GM12878 (cell line): ENCODE measurements around the gene SIGLEC5. TPM values are rescaled to one million over a fixed set of nuclear protein-coding genes. Genes with fewer than 3 reads are reported as not detected.
A peak's percentile ranks its signal among the peaks of the same experiment; 100 is the strongest.

Experiments used
- ATAC-seq: fragments of 200-7000 bp; cut with Tn5 transposase; 3 replicates; pipeline ENCODE4 v1.9.1; 2020; ENCODE audit warnings: mild to moderate bottlenecking, moderate library complexity
- BruUV-seq: library from RNA; stranded (reverse); fragments of 400-500 nt; replicated peaks from 2 replicates; lab custom pipeline; 2021; lab: Mats Ljungman, UMichigan
- CTCF ChIA-PET: fragments of 300-600 bp; sonication (Branson Sonifier 250); formaldehyde crosslinking; extraction: SDS; loops from one replicate; lab custom pipeline; 2021; ENCODE audit warnings: inconsistent platforms; lab: Yijun Ruan, JAX
- POLR2A ChIA-PET: fragments of 350-600 bp; formaldehyde crosslinking; extraction: SDS; loops from one replicate; lab custom pipeline; 2021; ENCODE audit warnings: inconsistent platforms; lab: Charles Lee
- RAD21 ChIA-PET: fragments of 300-600 bp; sonication (Branson Sonifier 250); formaldehyde crosslinking; loops from one replicate; lab custom pipeline; 2023; ENCODE audit warnings: antibody characterized with exemption; ENCODE audit not compliant: unreplicated experiment; lab: Charles Lee
- SMC1A ChIA-PET: fragments of 300-600 bp; sonication (Branson Sonifier 250); formaldehyde crosslinking; loops from one replicate; lab custom pipeline; 2023; ENCODE audit not compliant: unreplicated experiment, uncharacterized antibody; lab: Charles Lee
- DNase-seq: peaks from one replicate; pipeline ENCODE4 v3.0.0-alpha.2; 2011; ENCODE audit warnings: low read depth, low spot score
- FAIRE-seq: peaks from 3 replicates; lab custom pipeline; 2011; peaks lifted over from hg19 to GRCh38; lab: Jason Lieb, UNC
- H2AFZ ChIP-seq: 2 replicates; pipeline ENCODE4 v1.6.0; 2011; ENCODE audit warnings: low read depth, low read length, control low read depth; ENCODE audit not compliant: control insufficient read depth
- H3K27ac ChIP-seq: 2 replicates; pipeline ENCODE4 v1.5.1; 2011; ENCODE audit warnings: control low read depth; ENCODE audit not compliant: control insufficient read depth, insufficient read depth
- H3K27me3 ChIP-seq, 2 experiments: replicated peaks in 1 of 2; 2 replicates each; pipeline versions ENCODE4 v1.6.0 to v1.6.1; 2011; ENCODE audit warnings: low read length in 1 of 2; ENCODE audit not compliant: control insufficient read depth in 2 of 2, insufficient read depth in 2 of 2
- H3K36me3 ChIP-seq, 2 experiments: 2 replicates each; pipeline ENCODE4 v1.5.1; 2011; ENCODE audit warnings: low read length in 1 of 2; ENCODE audit not compliant: control insufficient read depth in 2 of 2, insufficient read depth in 2 of 2
- H3K4me1 ChIP-seq: 2 replicates; pipeline ENCODE4 v1.6.1; 2011; ENCODE audit warnings: mild to moderate bottlenecking, low read length, moderate library complexity, mixed read lengths; ENCODE audit not compliant: control insufficient read depth, insufficient read depth
- H3K4me2 ChIP-seq: 2 replicates; pipeline ENCODE4 v1.6.0; 2011; ENCODE audit warnings: control low read depth; ENCODE audit not compliant: control insufficient read depth, insufficient read depth
- H3K4me3 ChIP-seq: fragments of 200-600 bp; sonication (generic); 2 replicates; pipeline ENCODE4 v1.5.1; 2016
- H3K79me2 ChIP-seq: 2 replicates; pipeline ENCODE4 v1.6.0; 2011; ENCODE audit warnings: low read length; ENCODE audit not compliant: control insufficient read depth, insufficient read depth
- H3K9ac ChIP-seq: 2 replicates; pipeline ENCODE4 v1.8.0; 2011; ENCODE audit warnings: low read length, control low read depth, mixed read lengths; ENCODE audit not compliant: control insufficient read depth, insufficient read depth
- H3K9me3 ChIP-seq: replicated peaks from 3 replicates; pipeline ENCODE4 v1.5.1; 2011; ENCODE audit warnings: mild to moderate bottlenecking, low read length; ENCODE audit not compliant: control insufficient read depth, insufficient read depth
- H4K20me1 ChIP-seq: 2 replicates; pipeline ENCODE4 v1.6.0; 2011; ENCODE audit not compliant: control insufficient read depth, insufficient read depth
- BMI1 ChIP-seq: fragments of 450-650 bp; IDR thresholded peaks from 2 replicates; pipeline ENCODE4 v1.6.1; 2016; ENCODE audit warnings: mild to moderate bottlenecking, moderate library complexity, borderline replicate concordance
- E2F4 ChIP-seq: IDR thresholded peaks from 2 replicates; pipeline ENCODE4 v1.6.1; 2012; ENCODE audit warnings: low read depth, low read length, improper control_type of control experiment
- ZBTB11 ChIP-seq: fragments of 450-650 bp; formaldehyde crosslinking; IDR thresholded peaks from 2 replicates; pipeline ENCODE4 v1.5.0; 2022; ENCODE audit warnings: mild to moderate bottlenecking, missing genetic modification characterization
- ZZZ3 ChIP-seq: IDR thresholded peaks from 2 replicates; pipeline ENCODE4 v1.6.1; 2011; ENCODE audit warnings: low read depth; ENCODE audit not compliant: control insufficient read depth, insufficient read length
- WGBS: methylation state at CpG from one replicate; pipeline ENCODE4 v1.1.6; 2016; ENCODE audit warnings: low lambda C conversion rate; ENCODE audit not compliant: insufficient replicate concordance, insufficient coverage; ENCODE audit errors: missing lambda C conversion rate; 5-methylcytosine and 5-hydroxymethylcytosine counted together
- in situ Hi-C: fragments of 300-500 bp; cut with MboI; formaldehyde crosslinking; loops from 9 replicates; pipeline ENCODE4 v1.14.3; 2018; ENCODE audit warnings: mixed read lengths
- intact Hi-C: fragments of 100-400 bp; cut with micrococcal nuclease; formaldehyde crosslinking; loops from one replicate; pipeline ENCODE4 v1.14.2; 2022; ENCODE audit not compliant: unreplicated experiment
- polyA plus RNA-seq, 11 experiments: library from polyadenylated mRNA; depleted of rRNA in 4 of 11; unstranded in 6 of 11; stranded (reverse) in 5 of 11; fragments of >200 nt; fragmentation: Nextera tagmentation in 4 of 11; fragmentation: Illumina TruSeq in 1 of 11; extraction: Ambion mirVana in 4 of 11; extraction: Trizol in 1 of 11; gene quantifications; 1 replicate in 1 of 11; 2 replicates in 10 of 11; pipeline versions ENCODE4 v1.2.1 to v1.2.3, GENCODE V29; 2011 to 2016; ENCODE audit warnings: inconsistent platforms in 2 of 11, missing spikeins in 2 of 11, low read depth in 1 of 11
- total RNA-seq, 4 experiments: library from RNA; depleted of rRNA in 3 of 4; stranded (reverse); fragments of >200 nt in 3 of 4; fragmentation: Illumina TruSeq in 1 of 4; extraction: Trizol in 1 of 4; gene quantifications; 2 replicates each; pipeline versions ENCODE4 v1.2.1 to v1.2.3, GENCODE V29; 2013 to 2021

Gene SIGLEC5
- total and polyA plus RNA-seq, 10 of the 15 experiments (the other 5 are each of a cell fraction or from before 2014, with no cell fraction given), result 0.05 to 2.5 (median 1.4) TPM; not detected in 1

- TF ChIP-seq E2F4, result no peak
Observed at GRCh38 chr19:51593969-51594773, 36.0 kb downstream of the SIGLEC5 start (continued).

GRCh38 chr19:51593138-51593890 is 36.9 kb downstream of the SIGLEC5 start:
- DNase-seq (no peak), FAIRE-seq (no peak), ATAC-seq (no peak)
- Histone ChIP-seq H3K4me3 (peak overlapping the region; percentile 60), H3K4me1 (peaks cover 8% of the 10 kb centered on the region), H3K4me2 (peak overlapping the region; percentile 99), H3K36me3 (no peaks in the 10 kb centered on the region), H3K9ac (peak overlapping the region; percentile 71), H3K9me3 (no peaks in the 10 kb centered on the region; the same call in 1 of the 3 replicates), H3K79me2 (no peaks in the 10 kb centered on the region), H3K27ac (peak overlapping the region; percentile 13; the same call in 1 of the 2 replicates), H3K27me3 (no peaks in the 10 kb centered on the region), H4K20me1 (no peaks in the 10 kb centered on the region), H2AFZ (peak overlapping the region; percentile 94)
- ChIA-PET RAD21 (interaction anchor here (1.2 kb wide), 1 partner anchor 10 kb away, joined by 3 read pairs; no protein-coding TSS in a partner anchor), SMC1A (interaction anchor here (0.8 kb wide), 1 partner anchor 890 kb away, joined by 3 read pairs; no protein-coding TSS in a partner anchor), POLR2A (no interaction called here), CTCF (interaction anchor here (1.3 kb wide), 1 partner anchor 68 kb away, joined by 5 read pairs; no protein-coding TSS in a partner anchor)
- intact Hi-C loops (no loop called here), in situ Hi-C loops (no loop called here)
- WGBS, result 56% methylated on average over 10 of the region's 10 CpGs
- BruUV-seq, result no TSS peak
- no peak for TF ChIP-seq BMI1
- TF ChIP-seq ZBTB11 (CRISPR knock-in tag), result no peak
- TF ChIP-seq ZZZ3, result no peak
